Naive B cell (primary cell): Measurements from ENCODE around the gene GPR132. TPM values are rescaled to one million over a fixed set of nuclear protein-coding genes. Genes with fewer than 3 reads are reported as not detected.
"Not testable (repeated sequence)": the region's sequence is repeated elsewhere in the genome, so short reads cannot be mapped to it uniquely, and the experiment has no call there.

ENCODE experiments used
- ATAC-seq, 2 donors: fragments of 150-1000 bp; cut with Tn5 transposase; 2 replicates each; pipeline ENCODE4 v1.10.0; 2021; ENCODE audit warnings: low read depth in 2 of 2, mild to moderate bottlenecking in 2 of 2, moderate library complexity in 2 of 2
- DNase-seq: peaks from one replicate; pipeline ENCODE4 v3.0.0; 2022
- H3K27ac Mint-ChIP-seq, 6 donors: one replicate each; pipeline ENCODE4 v1.8.0; 2020 to 2022; ENCODE audit warnings: mild to moderate bottlenecking in 6 of 6, mixed read lengths in 6 of 6, moderate library complexity in 5 of 6, inconsistent platforms in 2 of 6
- H3K27me3 Mint-ChIP-seq, 3 donors: one replicate each; pipeline ENCODE4 v1.8.0; 2021 to 2022; ENCODE audit warnings: mixed read lengths in 3 of 3, mild to moderate bottlenecking in 1 of 3
- H3K36me3 Mint-ChIP-seq, 2 donors: one replicate each; pipeline ENCODE4 v1.8.0; 2020 to 2022; ENCODE audit warnings: mixed read lengths in 2 of 2, inconsistent platforms in 1 of 2, mild to moderate bottlenecking in 1 of 2
- H3K4me1 Mint-ChIP-seq, 3 donors: one replicate each; pipeline ENCODE4 v1.8.0; 2020 to 2022; ENCODE audit warnings: mixed read lengths in 3 of 3, inconsistent platforms in 1 of 3, mild to moderate bottlenecking in 1 of 3, moderate library complexity in 1 of 3
- H3K4me3 Mint-ChIP-seq, 8 donors: one replicate each; pipeline ENCODE4 v1.8.0; 2020 to 2022; ENCODE audit warnings: mild to moderate bottlenecking in 8 of 8, mixed read lengths in 8 of 8, moderate library complexity in 8 of 8, inconsistent platforms in 2 of 8
- H3K9me3 Mint-ChIP-seq, 7 donors: one replicate each; pipeline ENCODE4 v1.8.0; 2020 to 2022; ENCODE audit warnings: mixed read lengths in 7 of 7, mild to moderate bottlenecking in 5 of 7, inconsistent platforms in 2 of 7, moderate library complexity in 1 of 7
- polyA plus RNA-seq, 6 donors: library from polyadenylated mRNA; unstranded; fragments of 300-500 nt; fragmentation: Illumina TruSeq; gene quantifications; one replicate each; pipeline ENCODE4 v1.2.3, GENCODE V29; 2021; ENCODE audit warnings: low read depth in 6 of 6

The GPR132 gene, protein sequence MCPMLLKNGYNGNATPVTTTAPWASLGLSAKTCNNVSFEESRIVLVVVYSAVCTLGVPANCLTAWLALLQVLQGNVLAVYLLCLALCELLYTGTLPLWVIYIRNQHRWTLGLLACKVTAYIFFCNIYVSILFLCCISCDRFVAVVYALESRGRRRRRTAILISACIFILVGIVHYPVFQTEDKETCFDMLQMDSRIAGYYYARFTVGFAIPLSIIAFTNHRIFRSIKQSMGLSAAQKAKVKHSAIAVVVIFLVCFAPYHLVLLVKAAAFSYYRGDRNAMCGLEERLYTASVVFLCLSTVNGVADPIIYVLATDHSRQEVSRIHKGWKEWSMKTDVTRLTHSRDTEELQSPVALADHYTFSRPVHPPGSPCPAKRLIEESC
- polyA plus RNA-seq: 10 to 100 TPM in 4 of 6 donors, 1 to 10 TPM in 2; 8.2 to 33.0 (median 10.8) TPM

DNA sequence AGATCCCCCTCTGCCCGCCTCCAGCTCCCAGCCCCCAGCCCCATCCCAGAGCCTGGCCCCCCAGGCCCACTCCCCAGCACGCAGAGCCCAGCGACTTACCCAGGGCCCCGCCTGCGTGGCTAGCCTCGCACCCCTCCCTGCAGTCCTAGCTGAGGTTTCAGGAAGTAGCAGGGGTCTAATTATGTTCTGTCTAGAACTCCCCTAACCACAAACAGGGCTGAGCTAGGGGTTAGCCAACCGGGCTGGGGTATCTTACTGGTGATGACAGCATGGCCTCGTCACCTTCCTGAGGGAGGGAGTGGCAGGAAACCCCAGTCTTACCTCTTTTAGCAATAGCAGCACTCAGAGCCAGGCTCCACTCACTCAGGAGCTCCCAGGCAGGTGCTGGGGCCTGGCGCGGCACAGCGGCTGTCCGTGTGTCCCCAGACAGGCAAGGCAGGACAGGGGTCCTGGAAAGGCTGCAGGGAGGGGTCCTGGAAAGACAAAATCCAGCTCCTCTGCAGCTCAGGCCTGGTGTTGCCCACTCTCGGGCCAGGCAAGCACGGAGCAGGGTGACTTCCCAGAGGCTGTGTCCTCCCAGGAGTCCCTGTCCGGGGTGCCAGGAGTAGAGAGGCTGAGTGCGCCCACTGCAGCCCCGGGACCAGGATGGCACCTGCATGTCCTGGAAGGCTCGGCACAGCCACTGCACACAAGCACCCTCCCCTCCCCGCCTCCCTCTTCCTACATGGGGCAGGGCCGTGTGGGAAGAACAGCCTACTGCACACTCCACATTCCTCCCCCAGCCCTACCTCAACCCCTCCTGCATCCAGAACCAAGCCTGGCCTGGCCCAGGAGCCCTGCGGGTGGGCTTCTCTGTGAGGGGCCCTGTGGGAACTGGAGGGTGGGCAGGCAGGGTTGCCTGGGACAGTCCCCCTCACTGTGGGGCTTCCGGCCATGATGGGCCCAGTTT is at the start of gene GPR132:
Gene GPR132 (minus strand): TSS at position 151 of the 949 bp plus-strand sequence. CDS start 10,010 bp downstream, outside the sequence.
- H3K4me3 Mint-ChIP-seq: peak within 1 kb of the TSS; percentile 83 to 99 (median 95)
- H3K9me3 Mint-ChIP-seq: no peaks in the 10 kb centered on the region
- H3K27me3 Mint-ChIP-seq: no peaks in the 10 kb centered on the region
- peaks cover 68 to 82% (median 80%) of the 10 kb centered on the region in 3 donors for H3K4me1 Mint-ChIP-seq
- ATAC-seq (peak; percentile 82 to 89), DNase-seq (peak; percentile 95)
- peak within 1 kb of the TSS; percentile 98 to 99 (median 99) for H3K27ac Mint-ChIP-seq
- no peaks in the 10 kb centered on the region for H3K36me3 Mint-ChIP-seq

DNA sequence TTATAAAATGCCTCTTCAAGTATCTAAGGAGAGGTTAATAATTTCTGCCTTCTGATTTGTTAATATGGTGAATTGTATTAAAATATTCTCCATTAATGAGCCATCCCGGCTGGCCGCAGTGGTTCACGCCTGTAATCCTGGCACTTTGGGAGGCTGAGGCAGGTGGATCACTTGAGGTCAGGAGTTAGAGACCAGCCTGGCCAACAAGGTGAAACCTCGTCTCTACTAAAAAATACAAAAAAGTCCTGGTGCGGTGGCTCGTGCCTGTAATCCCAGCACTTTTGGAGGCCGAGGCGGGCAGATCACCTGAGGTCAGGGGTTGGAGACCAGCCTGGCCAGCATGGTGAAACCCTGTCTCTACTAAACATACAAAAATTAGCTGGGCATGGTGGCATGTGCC is 44.0 kb upstream of the GPR132 start:
- not testable (repeated sequence) for H3K27ac Mint-ChIP-seq, DNase-seq, ATAC-seq, H3K4me1 Mint-ChIP-seq, H3K36me3 Mint-ChIP-seq, H3K4me3 Mint-ChIP-seq, H3K9me3 Mint-ChIP-seq
- peaks cover 17 to 33% (median 24%) of the 10 kb centered on the region in 3 donors for H3K27me3 Mint-ChIP-seq

DNA sequence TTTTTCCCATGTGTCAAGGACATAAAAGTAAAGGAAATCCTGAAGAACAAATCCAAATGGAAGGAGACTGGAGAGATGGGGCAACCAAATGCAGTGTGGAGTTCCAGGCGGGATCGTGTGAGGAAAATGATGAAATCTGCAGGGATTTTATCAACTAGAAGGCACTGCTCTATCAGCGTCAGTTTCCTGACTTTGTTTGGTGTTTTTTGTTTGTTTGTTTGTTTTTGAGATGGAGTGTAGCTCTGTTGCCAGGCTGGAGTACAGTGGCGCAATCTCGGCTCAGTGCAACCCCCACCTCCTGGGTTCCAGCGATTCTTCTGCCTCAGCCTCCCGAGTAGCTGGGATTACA is 43.3 kb upstream of the GPR132 start:
- no peaks in the 10 kb centered on the region for H3K4me1 Mint-ChIP-seq
- no peak overlapping the region for H3K27ac Mint-ChIP-seq
- ATAC-seq (no peak), DNase-seq (no peak)
- H3K36me3 Mint-ChIP-seq: peaks cover 0 to 6% of the 10 kb centered on the region in 2 donors
- peaks cover 23 to 40% (median 31%) of the 10 kb centered on the region in 3 donors for H3K27me3 Mint-ChIP-seq
- H3K4me3 Mint-ChIP-seq: no peak overlapping the region
- H3K9me3 Mint-ChIP-seq: peaks cover 0 to 4% (median 0%) of the 10 kb centered on the region in 7 donors

DNA sequence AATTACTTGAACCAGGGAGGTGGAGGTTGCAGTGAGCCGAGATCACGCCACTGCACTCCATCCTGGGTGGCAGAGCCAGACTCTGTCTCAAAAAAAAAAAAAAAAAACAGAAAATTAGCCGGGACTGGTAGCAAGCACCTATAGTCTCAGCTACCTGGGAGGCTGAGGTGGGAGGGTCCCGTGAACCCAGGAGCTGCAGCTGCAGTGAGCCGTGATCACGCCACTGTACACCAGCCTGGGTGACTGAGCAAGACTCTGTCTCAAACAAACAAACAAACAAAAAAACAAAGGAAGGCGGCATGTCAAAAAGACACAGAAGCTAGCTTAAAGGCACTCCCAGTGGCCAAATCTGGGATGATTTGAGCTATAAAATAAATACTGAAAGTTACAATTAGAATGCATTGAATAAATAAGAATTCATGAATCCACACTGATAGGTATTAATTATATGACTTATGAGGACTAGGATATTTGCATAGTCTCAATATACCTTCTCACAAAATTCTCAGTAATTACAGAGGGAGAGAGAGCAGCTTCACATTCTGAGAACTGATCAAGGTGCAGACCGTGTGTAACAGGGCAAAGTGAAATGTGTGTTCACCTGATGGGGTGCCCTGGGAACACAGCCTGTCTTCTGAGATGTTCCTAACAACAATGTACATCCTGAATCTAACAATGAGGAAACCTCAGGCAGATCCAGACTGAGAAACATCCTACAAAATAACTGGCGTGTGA is 42.7 kb upstream of the GPR132 start:
- H3K9me3 Mint-ChIP-seq: peaks cover 0 to 5% (median 0%) of the 10 kb centered on the region in 7 donors
- peaks cover 23 to 46% (median 37%) of the 10 kb centered on the region in 3 donors for H3K27me3 Mint-ChIP-seq
- H3K4me1 Mint-ChIP-seq: no peaks in the 10 kb centered on the region
- peaks cover 0 to 10% of the 10 kb centered on the region in 2 donors for H3K36me3 Mint-ChIP-seq
- DNase-seq (no peak), ATAC-seq (no peak)
- H3K4me3 Mint-ChIP-seq: no peak overlapping the region
- no peak overlapping the region for H3K27ac Mint-ChIP-seq

DNA sequence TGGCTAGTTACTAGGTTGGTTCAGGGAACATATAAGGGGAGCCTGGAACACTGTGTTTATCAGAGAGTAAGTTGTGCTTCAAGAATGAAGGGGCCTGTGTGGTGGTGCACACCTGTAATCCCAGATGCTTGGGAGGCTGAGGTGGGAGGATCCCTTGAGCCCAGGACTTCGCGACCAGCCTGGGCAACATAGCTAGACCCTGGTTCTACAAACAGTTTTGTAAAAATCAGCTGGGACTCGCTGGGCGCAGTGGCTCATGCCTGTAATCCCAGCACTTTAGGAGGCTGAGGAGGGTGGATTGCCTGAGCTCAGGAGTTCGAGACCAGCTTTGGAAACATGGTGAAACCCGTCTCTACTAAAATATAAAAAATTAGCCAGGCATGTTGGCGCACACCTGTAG is 42.1 kb upstream of the GPR132 start:
- no peak for DNase-seq
- H3K27ac Mint-ChIP-seq: no peak overlapping the region
- no peak overlapping the region for H3K4me3 Mint-ChIP-seq
- ATAC-seq: no peak
- H3K9me3 Mint-ChIP-seq: peaks cover 0 to 5% (median 0%) of the 10 kb centered on the region in 7 donors
- H3K4me1 Mint-ChIP-seq: no peaks in the 10 kb centered on the region
- peaks cover 23 to 52% (median 43%) of the 10 kb centered on the region in 3 donors for H3K27me3 Mint-ChIP-seq
- peaks cover 0 to 10% of the 10 kb centered on the region in 2 donors for H3K36me3 Mint-ChIP-seq

DNA sequence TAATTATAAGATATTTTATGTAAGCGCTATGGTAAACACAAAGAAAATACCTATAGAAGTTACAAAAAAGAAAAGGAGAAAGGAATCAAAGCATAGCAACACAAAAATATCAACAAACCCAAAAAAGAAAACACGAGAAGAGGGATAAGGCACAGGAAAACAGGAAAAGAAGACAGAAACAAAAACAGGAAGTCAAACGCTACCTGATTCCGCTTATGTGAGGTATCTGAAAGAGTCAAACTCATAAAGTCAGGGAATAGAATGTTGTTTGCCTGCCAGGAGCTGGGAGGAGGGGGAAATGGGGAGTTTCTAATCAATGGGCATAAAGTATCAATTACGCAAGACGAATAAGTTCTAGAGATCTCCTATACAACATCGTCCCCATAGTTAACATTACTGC is 39.9 kb upstream of the GPR132 start:
- Mint-ChIP-seq H3K36me3 (peaks cover 0 to 10% of the 10 kb centered on the region in 2 donors), H3K4me1 (peaks cover 0 to 3% (median 0%) of the 10 kb centered on the region in 3 donors), H3K27me3 (peaks cover 29 to 58% (median 56%) of the 10 kb centered on the region in 3 donors), H3K4me3 (no peak overlapping the region), H3K9me3 (peaks cover 0 to 5% (median 0%) of the 10 kb centered on the region in 7 donors), H3K27ac (no peak overlapping the region)
- ATAC-seq: no peak
- DNase-seq: no peak

DNA sequence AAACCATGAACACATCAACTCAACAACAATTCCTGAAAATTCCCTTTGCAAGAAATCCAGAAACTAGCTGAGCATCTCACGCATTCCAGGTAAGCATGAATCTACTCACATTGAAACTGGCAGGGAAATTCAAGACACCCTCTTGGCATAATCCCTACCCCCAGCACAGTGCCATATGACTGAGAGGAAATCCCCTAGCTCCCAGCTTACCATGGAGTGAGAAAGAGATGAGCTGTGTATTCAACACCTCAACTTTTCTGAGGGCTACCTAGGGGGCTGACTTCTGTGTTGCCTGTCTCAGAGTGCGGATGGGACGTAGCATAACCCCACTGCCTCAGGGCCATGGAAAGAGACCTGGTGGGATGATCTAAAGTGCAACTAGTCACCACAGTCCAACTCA is 37.7 kb upstream of the GPR132 start:
- DNase-seq (no peak), ATAC-seq (no peak)
- H3K9me3 Mint-ChIP-seq: peaks cover 0 to 10% (median 4%) of the 10 kb centered on the region in 7 donors
- H3K4me3 Mint-ChIP-seq: no peak overlapping the region
- no peak overlapping the region for H3K27ac Mint-ChIP-seq
- H3K4me1 Mint-ChIP-seq: peaks cover 0 to 3% (median 0%) of the 10 kb centered on the region in 3 donors
- H3K36me3 Mint-ChIP-seq: peaks cover 0 to 17% of the 10 kb centered on the region in 2 donors
- H3K27me3 Mint-ChIP-seq: peaks cover 36 to 63% (median 62%) of the 10 kb centered on the region in 3 donors

DNA sequence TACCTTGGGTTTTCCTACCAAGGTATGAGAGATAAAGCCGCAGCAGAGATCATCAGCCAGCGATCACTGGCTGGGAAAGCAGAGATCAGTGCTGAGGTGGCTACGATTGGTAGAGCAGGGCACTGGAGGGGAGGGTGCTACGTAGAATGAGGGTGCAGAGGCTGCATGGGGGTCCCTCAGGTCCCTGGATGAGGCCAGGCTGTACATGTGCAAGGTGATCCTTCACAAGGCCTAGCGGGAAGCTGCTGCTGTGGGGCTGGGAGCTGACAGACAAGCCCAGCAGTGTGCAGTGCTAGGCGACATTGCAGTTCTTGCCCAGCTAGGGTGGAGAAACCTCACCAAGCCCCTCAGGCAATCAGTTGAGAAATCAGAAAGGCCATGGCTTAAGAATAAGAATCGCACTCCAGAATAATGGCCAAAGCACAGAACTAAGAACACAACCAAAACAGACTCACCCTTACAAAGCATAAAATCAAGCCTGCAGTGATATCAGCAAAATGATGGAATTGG is 37.2 kb upstream of the GPR132 start:
- peak overlapping the region in 1 of 6 donors; percentile 28 for H3K27ac Mint-ChIP-seq
- peaks cover 0 to 17% of the 10 kb centered on the region in 2 donors for H3K36me3 Mint-ChIP-seq
- peaks cover 36 to 65% (median 61%) of the 10 kb centered on the region in 3 donors for H3K27me3 Mint-ChIP-seq
- peaks cover 0 to 10% (median 4%) of the 10 kb centered on the region in 7 donors for H3K9me3 Mint-ChIP-seq
- no peak overlapping the region for H3K4me3 Mint-ChIP-seq
- no peak for DNase-seq
- peaks cover 0 to 3% (median 0%) of the 10 kb centered on the region in 3 donors for H3K4me1 Mint-ChIP-seq
- ATAC-seq: no peak

DNA sequence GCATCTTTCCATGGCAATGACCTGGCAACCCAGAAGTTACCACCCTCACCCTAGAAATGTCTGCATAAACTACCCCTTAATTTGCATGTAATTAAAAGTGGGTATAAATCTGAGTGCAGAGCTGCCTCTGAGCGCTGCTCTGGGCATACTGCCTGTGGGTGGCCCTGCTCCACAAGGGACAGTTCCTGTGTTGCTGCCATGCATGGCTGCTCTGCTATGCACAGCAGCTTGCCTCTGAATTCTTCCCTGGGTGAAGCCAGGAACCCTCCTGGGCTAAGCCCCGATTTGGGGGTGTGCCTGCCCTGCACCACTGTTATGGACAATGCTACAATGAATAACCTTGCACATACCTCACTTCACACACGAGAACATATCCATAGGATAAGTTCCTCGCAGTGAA is 35.7 kb upstream of the GPR132 start:
- DNase-seq (no peak), ATAC-seq (no peak)
- Mint-ChIP-seq H3K4me3 (no peak overlapping the region), H3K27me3 (peaks cover 32 to 66% (median 55%) of the 10 kb centered on the region in 3 donors), H3K9me3 (peaks cover 0 to 10% (median 4%) of the 10 kb centered on the region in 7 donors), H3K36me3 (peaks cover 0 to 17% of the 10 kb centered on the region in 2 donors), H3K4me1 (peaks cover 0 to 6% (median 3%) of the 10 kb centered on the region in 3 donors), H3K27ac (no peak overlapping the region)

DNA sequence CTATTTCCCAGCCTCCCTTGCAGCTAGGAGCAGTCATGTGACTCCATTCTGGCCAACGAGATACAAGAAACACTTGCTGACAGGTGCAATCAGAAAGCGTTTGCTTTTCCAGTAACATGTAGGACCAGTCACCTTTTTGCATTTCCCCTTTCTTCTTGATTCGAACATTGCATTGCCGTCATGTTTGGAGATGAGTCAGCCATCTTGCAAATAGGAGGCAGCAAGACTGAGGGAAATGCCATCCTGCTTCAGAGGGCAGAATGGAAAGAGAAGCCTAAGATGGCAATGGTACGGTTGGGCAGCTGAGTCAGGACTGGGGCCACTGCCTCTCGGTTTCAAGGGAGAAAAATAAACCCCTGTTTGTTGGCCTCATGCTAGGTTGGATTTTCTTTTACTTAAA is 34.5 kb upstream of the GPR132 start:
- H3K27me3 Mint-ChIP-seq: peaks cover 27 to 60% (median 47%) of the 10 kb centered on the region in 3 donors
- DNase-seq (no peak), ATAC-seq (no peak)
- H3K4me1 Mint-ChIP-seq: peaks cover 0 to 6% (median 3%) of the 10 kb centered on the region in 3 donors
- peak overlapping the region in 3 of 8 donors; percentile 10 to 16 (median 14) for H3K4me3 Mint-ChIP-seq
- peaks cover 0 to 17% of the 10 kb centered on the region in 2 donors for H3K36me3 Mint-ChIP-seq
- no peak overlapping the region for H3K27ac Mint-ChIP-seq
- H3K9me3 Mint-ChIP-seq: peaks cover 0 to 10% (median 4%) of the 10 kb centered on the region in 7 donors

DNA sequence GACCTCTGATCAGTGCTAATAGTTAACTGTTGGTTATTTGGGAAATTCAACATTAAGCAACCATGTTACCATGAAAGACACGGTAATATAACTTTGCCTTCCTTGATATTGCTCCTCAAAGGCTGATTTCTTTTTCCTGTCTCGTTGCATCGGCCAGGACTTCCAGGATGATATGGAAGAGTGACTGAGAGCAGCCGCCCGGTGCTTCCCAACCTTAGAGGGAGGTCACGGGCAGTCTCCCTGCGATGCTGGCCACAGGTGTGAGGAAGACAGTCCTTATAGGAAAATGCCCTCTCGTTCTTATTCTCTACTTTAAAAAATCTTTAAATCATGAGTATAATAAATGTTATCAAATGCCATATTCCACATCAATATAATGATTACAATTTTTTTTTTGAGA is 33.1 kb upstream of the GPR132 start:
- H3K4me3 Mint-ChIP-seq: no peak overlapping the region
- peaks cover 10 to 15% (median 11%) of the 10 kb centered on the region in 3 donors for H3K4me1 Mint-ChIP-seq
- DNase-seq (no peak), ATAC-seq (no peak)
- peaks cover 20 to 50% (median 35%) of the 10 kb centered on the region in 3 donors for H3K27me3 Mint-ChIP-seq
- H3K9me3 Mint-ChIP-seq: peaks cover 0 to 6% (median 4%) of the 10 kb centered on the region in 7 donors
- peak overlapping the region in 1 of 6 donors; percentile 27 for H3K27ac Mint-ChIP-seq
- H3K36me3 Mint-ChIP-seq: peaks cover 0 to 10% of the 10 kb centered on the region in 2 donors

DNA sequence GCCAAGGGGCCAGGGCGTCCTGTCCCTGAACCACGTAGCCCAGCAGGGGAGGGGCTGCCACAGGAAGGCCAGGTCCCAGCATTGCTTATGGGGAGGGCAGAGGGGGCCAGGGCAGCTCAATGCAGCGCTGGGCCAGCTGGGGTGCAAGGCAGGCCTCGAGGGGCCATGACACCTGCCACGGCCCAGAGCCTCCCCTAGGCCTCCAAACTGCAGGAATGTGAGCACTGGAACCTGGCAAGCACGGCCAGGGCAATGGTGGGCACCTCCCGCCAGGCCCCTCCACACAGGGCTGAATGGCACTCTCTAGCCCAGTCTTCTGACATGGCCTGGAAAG is 32.5 kb upstream of the GPR132 start:
- peaks cover 20 to 45% (median 30%) of the 10 kb centered on the region in 3 donors for H3K27me3 Mint-ChIP-seq
- no peak overlapping the region for H3K4me3 Mint-ChIP-seq
- ATAC-seq (no peak), DNase-seq (no peak)
- peaks cover 0 to 7% of the 10 kb centered on the region in 2 donors for H3K36me3 Mint-ChIP-seq
- peaks cover 0 to 6% (median 4%) of the 10 kb centered on the region in 7 donors for H3K9me3 Mint-ChIP-seq
- no peak overlapping the region for H3K27ac Mint-ChIP-seq
- peaks cover 10 to 17% (median 14%) of the 10 kb centered on the region in 3 donors for H3K4me1 Mint-ChIP-seq
